ENCODE data around the gene ECI2. TPM values are rescaled to one million over a fixed set of nuclear protein-coding genes. Genes with fewer than 3 reads are reported as not detected.

The ECI2 gene
- total and polyA plus RNA-seq, 2 experiments from 2014 or later: 63.7 to 102 TPM

GRCh38 chr6:4071330-4071729 lies 64.0 kb downstream of the ECI2 start (continued):
- no peak for TF ChIP-seq ZNF462 (CRISPR knock-in tag; IDR thresholded peaks at IDR 0.05)
- TF ChIP-seq CREB1 (CRISPR knock-in tag; IDR thresholded peaks at IDR 0.05; ENCODE audit: low read depth): no peak
- TF ChIP-seq ZNF114 (CRISPR knock-in tag; IDR thresholded peaks at IDR 0.05): no peak
- TF ChIP-seq ETS1 (IDR thresholded peaks at IDR 0.05): no peak

GRCh38 chr6:4069199-4069598 lies 66.2 kb downstream of the ECI2 start:
- Histone ChIP-seq H3K9me2 (ENCODE audit: insufficient read depth) (no peaks in the 10 kb centered on the region), H3K79me2 (replicated peaks; ENCODE audit: insufficient read depth) (no peaks in the 10 kb centered on the region), H3K4me3 (no peak overlapping the region), H3K27ac (ENCODE audit: low read depth) (no peak overlapping the region), H3K4me1 (ENCODE audit: insufficient read depth) (no peaks in the 10 kb centered on the region; the same call in 1 of the 2 replicates), H2AFZ (no peak overlapping the region), H3K4me2 (no peak overlapping the region), H3K27me3 (ENCODE audit: insufficient read depth) (no peaks in the 10 kb centered on the region), H4K20me1 (replicated peaks; ENCODE audit: insufficient read depth) (no peaks in the 10 kb centered on the region), H3F3A (replicated peaks; ENCODE audit: low read depth) (no peaks in the 10 kb centered on the region), H3K36me3 (ENCODE audit: insufficient read depth) (peaks cover 9% of the 10 kb centered on the region; the same call in 1 of the 2 replicates)
- H3K27ac Mint-ChIP-seq: no peak overlapping the region
- no peak overlapping the region for H3K4me3 Mint-ChIP-seq
- H3K9me3 Mint-ChIP-seq: no peaks in the 10 kb centered on the region
- no peak for ATAC-seq
- H3K4me1 Mint-ChIP-seq: peaks cover 11% of the 10 kb centered on the region
- no peak for DNase-seq (ENCODE audit: low spot score)
- peaks cover 7% of the 10 kb centered on the region; the same call in 2 of the 3 replicates for H3K36me3 Mint-ChIP-seq (ENCODE audit: low read depth)
- peaks cover 5% of the 10 kb centered on the region for H3K27me3 Mint-ChIP-seq (ENCODE audit: insufficient read depth, low read depth, poor library complexity)
- TF ChIP-seq CREB1 (CRISPR knock-in tag; IDR thresholded peaks at IDR 0.05; ENCODE audit: low read depth) (no peak), POLR2AphosphoS5 (IDR thresholded peaks at IDR 0.05; ENCODE audit: low read depth) (no peak), ZNF462 (CRISPR knock-in tag; IDR thresholded peaks at IDR 0.05) (no peak)

Measured in GM23338 (cell line).